Activated naive CD4-positive, alpha-beta T cell treated with anti-CD3 and anti-CD28 coated beads, Interleukin-2, amount 50 U/mL, for 72 hours (primary cell): Measurements from ENCODE around the gene SLCO3A1. TPM values are rescaled to one million over a fixed set of nuclear protein-coding genes. Genes with fewer than 3 reads are reported as not detected.

Experiments used
- ATAC-seq, 2 donors: fragments of 150-1000 bp; cut with Tn5 transposase; 2 replicates each; pipeline ENCODE4 v1.10.0; 2021; ENCODE audit warnings: mild to moderate bottlenecking in 2 of 2, moderate library complexity in 2 of 2
- DNase-seq, 2 donors: peaks; one replicate each; pipeline ENCODE4 v3.0.0; 2021 to 2022; ENCODE audit warnings: low spot score in 2 of 2
- H3K27ac Mint-ChIP-seq, 2 donors: one replicate each; pipeline ENCODE4 v1.8.0; 2022; ENCODE audit warnings: mild to moderate bottlenecking in 2 of 2, mixed read lengths in 2 of 2
- H3K36me3 Mint-ChIP-seq, 2 donors: one replicate each; pipeline ENCODE4 v1.8.0; 2022; ENCODE audit warnings: mixed read lengths in 2 of 2
- H3K9me3 Mint-ChIP-seq, 2 donors: one replicate each; pipeline ENCODE4 v1.8.0; 2022; ENCODE audit warnings: mixed read lengths in 2 of 2
- total RNA-seq, 2 donors: library from RNA; stranded (reverse); gene quantifications; one replicate each; pipeline ENCODE4 v1.2.3, GENCODE V29; 2022

SLCO3A1 gene
- total RNA-seq, 2 donors from 2014 or later = 3.2 to 3.9 TPM

DNA sequence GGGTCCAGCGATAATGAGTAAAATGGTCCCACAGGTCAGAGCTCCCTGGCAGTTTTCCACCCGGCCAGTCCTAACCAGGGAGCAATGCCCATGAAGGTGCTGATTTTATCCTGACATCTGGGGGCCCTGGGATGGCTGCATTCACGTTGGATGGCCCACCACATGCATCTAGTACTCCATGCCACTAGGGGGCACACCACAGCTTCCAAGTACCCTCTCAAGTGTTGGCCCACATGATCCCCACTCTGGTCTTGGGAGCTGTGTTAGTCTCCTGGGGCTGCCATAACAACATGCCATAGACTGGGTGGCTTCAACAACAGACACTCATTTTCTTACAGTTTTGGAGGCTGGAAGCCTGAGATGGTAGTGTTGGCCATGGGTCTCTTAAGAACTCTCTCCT, 225.5 kb downstream of the SLCO3A1 start:
- H3K36me3 Mint-ChIP-seq = no peaks in the 10 kb centered on the region
- H3K9me3 Mint-ChIP-seq = no peaks in the 10 kb centered on the region
- ATAC-seq (peak; percentile 35 to 40), DNase-seq (no peak)
- H3K27ac Mint-ChIP-seq = no peak overlapping the region

DNA sequence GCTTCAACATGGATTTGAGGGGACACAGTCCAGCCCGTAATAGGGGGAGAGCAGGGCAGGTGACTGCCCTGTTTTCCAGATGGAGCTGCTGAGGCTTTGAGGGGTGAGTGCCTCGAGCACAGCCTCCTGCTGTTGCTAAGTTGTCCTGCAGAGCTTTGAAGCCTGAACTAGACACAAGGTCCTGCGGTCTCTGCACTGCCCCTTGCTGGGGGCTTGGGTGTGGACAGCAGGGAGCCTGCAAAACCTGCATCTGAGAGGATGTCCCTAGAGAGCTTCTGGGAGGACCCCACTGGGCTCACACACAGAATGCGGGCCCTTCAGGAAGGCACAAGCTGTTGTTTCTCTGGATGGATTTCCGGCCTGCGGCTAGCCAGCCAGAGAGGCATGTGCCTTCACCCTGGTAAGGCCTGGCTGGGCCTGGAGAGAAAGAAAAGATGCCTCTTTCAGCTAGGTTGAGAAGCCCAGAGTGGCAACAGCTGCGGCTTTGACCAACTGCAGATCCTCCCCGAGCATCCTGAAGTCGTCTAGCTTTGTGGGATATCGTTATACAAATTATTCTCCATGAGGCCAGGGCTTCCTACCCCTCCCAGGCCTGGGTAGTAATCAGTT, 226.2 kb downstream of the SLCO3A1 start:
- DNase-seq (no peak), ATAC-seq (no peak)
- Mint-ChIP-seq H3K9me3 (no peaks in the 10 kb centered on the region), H3K36me3 (no peaks in the 10 kb centered on the region), H3K27ac (peak overlapping the region in 1 of 2 donors; percentile 50)

- no peaks in the 10 kb centered on the region for H3K9me3 Mint-ChIP-seq
- H3K36me3 Mint-ChIP-seq = no peaks in the 10 kb centered on the region
- ATAC-seq (peak; percentile 61 to 68), DNase-seq (peak in 1 of 2 donors; percentile 60)
- H3K27ac Mint-ChIP-seq = no peak overlapping the region
Observed at GRCh38 chr15:92082006-92082843, 228.7 kb downstream of the SLCO3A1 start.

DNA sequence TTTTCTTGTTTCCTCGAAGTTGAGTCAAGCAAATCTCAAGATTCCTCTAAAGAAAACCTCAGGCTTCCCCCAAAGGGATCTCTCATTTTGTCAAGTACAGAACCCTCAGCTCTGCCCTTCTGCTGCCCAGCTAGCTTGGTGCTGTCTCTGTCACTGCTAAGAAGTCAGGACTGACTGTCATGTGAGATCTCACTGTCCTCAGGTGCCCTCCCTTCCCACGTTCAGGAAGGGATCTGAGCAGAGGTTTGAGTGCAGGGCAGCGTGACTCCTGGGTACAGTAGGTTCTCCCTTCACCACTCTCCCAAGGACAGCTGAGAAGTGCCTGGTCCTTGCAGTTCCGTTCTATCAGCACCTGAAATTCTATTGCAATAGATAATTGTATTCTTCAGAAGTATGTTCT, 229.7 kb downstream of the SLCO3A1 start:
- DNase-seq (no peak), ATAC-seq (no peak)
- Mint-ChIP-seq H3K36me3 (no peaks in the 10 kb centered on the region), H3K9me3 (no peaks in the 10 kb centered on the region), H3K27ac (no peak overlapping the region)

GRCh38 chr15:92087211-92087610, 233.7 kb downstream of the SLCO3A1 start:
- no peaks in the 10 kb centered on the region for H3K36me3 Mint-ChIP-seq
- no peak overlapping the region for H3K27ac Mint-ChIP-seq
- H3K9me3 Mint-ChIP-seq = no peaks in the 10 kb centered on the region
- no peak for ATAC-seq
- no peak for DNase-seq

- H3K27ac Mint-ChIP-seq = no peak overlapping the region
- peak in 1 of 2 donors; percentile 24 for DNase-seq
Observed at GRCh38 chr15:92091155-92091734, 237.7 kb downstream of the SLCO3A1 start.

DNA sequence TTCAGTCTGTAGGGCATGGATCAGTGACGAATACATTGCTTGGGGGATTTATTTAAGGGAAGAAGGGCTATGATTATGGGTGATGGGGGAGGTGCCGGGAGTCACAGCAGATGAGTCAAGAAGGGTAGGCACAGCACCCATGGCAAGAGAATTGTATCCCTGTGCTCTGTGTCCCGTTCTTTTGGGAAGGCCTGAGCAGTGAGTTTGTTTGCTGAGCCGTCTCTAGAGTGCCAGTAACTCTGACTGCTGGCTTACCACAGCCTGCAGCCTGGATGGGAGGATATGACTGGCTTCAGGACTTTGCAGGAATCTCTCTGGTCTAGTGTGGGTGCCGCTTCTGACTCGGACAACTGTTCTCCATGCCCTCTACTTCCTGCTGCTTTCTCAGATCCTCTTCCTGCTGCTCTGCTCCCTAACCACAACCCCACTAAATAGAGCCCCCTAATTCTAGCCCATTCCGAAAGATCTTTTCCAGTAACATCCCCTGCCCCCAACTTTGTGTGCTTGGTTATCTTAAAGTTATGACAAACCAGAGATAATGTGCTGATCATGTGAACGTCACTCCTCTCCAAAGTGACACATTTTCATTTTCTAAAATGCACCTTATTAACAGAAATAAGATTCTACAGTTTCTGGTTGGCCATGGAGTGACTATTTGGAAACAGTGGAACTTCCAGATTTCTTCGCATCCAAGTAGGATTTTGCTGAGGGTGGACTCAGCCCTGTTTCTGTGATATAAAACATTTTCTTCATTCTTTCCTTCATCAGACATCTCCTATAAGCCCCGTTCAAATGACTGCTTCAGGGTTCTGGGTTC, 239.0 kb downstream of the SLCO3A1 start:
- H3K9me3 Mint-ChIP-seq = no peaks in the 10 kb centered on the region
- no peak for ATAC-seq
- DNase-seq = no peak
- H3K27ac Mint-ChIP-seq = no peak overlapping the region
- no peaks in the 10 kb centered on the region for H3K36me3 Mint-ChIP-seq

More at GRCh38 chr15:92091155-92091734, 237.7 kb downstream of the SLCO3A1 start:
- Mint-ChIP-seq H3K9me3 (no peaks in the 10 kb centered on the region), H3K36me3 (no peaks in the 10 kb centered on the region)
- no peak for ATAC-seq

- no peaks in the 10 kb centered on the region for H3K9me3 Mint-ChIP-seq
- peak overlapping the region in 1 of 2 donors; percentile 13 for H3K27ac Mint-ChIP-seq
- ATAC-seq (peak; percentile 25 to 74), DNase-seq (no peak)
- no peaks in the 10 kb centered on the region for H3K36me3 Mint-ChIP-seq
Observed at GRCh38 chr15:92095693-92096092, 242.2 kb downstream of the SLCO3A1 start.

DNA sequence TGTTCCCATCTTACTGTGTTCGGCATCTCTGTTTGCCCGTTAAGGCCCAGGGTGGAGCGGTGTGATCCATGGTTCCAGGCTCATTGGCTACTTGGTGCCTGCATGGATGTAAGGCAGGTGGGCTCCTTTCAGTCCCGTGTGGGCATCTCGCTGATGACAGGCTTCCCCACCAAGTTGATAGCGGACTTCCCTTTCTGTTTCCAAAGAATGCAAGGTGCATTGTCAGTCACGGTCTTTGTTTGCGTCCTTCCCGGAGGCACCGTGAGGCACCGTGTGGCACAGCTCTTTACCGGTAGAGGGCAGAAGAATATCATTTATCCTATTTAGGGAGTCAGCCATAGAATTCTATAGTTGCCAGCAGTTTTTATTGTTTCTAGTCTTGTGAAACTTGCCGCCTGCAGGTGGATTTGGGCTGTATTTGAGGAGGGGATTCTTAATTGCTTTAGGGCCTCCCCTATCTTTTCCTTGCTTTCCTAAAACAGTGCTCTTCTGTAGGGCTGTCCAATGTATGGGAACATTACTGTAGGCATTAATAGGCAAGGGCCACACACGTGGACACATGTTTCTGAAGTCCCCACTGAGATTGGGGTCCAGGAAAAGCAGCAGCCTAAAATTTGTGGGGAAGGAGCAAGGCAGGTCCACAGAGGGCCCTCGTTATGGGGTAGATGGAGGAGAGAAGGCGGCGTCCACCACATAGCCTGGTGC, 244.1 kb downstream of the SLCO3A1 start:
- H3K9me3 Mint-ChIP-seq = no peaks in the 10 kb centered on the region
- peak overlapping the region; percentile 3 to 26 for H3K27ac Mint-ChIP-seq
- DNase-seq (peak in 1 of 2 donors; percentile 59), ATAC-seq (peak; percentile 69 to 83)
- peaks cover 0 to 7% of the 10 kb centered on the region in 2 donors for H3K36me3 Mint-ChIP-seq

DNA sequence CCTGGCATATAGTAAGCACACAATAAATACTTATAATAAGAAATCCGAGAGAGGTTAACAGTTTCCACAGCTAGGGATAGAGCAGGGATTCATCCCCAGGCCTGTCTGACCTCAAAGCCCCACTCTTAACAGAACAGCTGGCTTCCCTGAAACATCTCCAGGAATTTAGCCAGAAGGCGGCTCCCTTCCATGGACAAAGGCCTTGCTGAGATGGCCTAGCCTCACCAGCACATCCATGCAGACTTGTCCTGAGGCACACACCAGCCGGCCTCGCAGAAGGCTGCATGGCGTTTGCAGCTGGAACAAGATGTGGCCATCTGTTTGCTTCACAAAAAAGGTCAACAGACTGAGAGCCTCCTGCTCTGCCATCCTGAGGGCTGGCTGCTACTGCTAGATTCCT, 245.4 kb downstream of the SLCO3A1 start:
- ATAC-seq = no peak
- H3K36me3 Mint-ChIP-seq = peaks cover 0 to 7% of the 10 kb centered on the region in 2 donors
- no peak overlapping the region for H3K27ac Mint-ChIP-seq
- no peaks in the 10 kb centered on the region for H3K9me3 Mint-ChIP-seq
- DNase-seq = no peak

DNA sequence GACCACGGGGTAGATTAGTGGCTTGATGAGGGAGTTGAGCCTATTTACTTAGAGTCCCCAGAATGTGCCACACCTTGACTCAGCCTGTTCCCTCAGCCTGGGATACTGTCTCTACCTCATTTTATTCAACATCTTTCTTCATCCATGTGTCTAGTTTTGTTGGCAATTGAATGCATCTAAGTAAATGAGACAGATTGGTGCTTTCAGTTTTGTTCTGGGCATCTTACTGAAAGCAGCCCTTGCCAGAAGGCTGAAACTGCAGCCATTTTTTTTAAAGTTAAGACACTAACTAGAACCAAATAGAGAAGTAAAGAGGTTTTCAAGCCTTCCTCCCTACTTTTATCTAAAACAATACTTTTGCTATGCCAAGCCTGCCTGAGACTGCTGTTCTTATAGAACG, 246.8 kb downstream of the SLCO3A1 start:
- ATAC-seq (no peak), DNase-seq (no peak)
- H3K27ac Mint-ChIP-seq = no peak overlapping the region
- H3K9me3 Mint-ChIP-seq = no peaks in the 10 kb centered on the region
- H3K36me3 Mint-ChIP-seq = peaks cover 0 to 7% of the 10 kb centered on the region in 2 donors

DNA sequence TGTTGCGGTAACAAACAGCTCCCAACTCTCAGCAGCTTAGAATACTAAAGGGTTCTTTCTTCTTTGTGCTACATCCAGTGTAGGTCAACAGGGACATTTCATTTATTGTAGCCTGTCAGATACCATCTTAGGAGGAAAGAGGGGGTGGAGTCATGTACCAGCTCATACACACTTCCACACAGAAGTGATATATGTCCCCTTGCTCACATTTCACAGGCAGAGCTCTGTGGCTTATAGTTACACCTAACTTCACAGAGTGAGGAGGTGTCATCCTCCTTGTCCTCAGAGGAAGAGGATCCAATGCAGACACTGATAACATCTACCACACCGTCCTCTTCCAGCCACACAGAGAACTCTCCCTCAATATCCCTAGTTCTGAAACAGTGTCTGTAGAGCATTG, 247.2 kb downstream of the SLCO3A1 start:
- no peak overlapping the region for H3K27ac Mint-ChIP-seq
- no peak for ATAC-seq
- no peak for DNase-seq
- H3K9me3 Mint-ChIP-seq = no peaks in the 10 kb centered on the region
- H3K36me3 Mint-ChIP-seq = peaks cover 0 to 7% of the 10 kb centered on the region in 2 donors

- DNase-seq (no peak), ATAC-seq (no peak)
- Mint-ChIP-seq H3K27ac (peak overlapping the region; percentile 42 to 66), H3K9me3 (no peaks in the 10 kb centered on the region), H3K36me3 (peaks cover 0 to 7% of the 10 kb centered on the region in 2 donors)
Observed at GRCh38 chr15:92101708-92102394, 248.3 kb downstream of the SLCO3A1 start.

DNA sequence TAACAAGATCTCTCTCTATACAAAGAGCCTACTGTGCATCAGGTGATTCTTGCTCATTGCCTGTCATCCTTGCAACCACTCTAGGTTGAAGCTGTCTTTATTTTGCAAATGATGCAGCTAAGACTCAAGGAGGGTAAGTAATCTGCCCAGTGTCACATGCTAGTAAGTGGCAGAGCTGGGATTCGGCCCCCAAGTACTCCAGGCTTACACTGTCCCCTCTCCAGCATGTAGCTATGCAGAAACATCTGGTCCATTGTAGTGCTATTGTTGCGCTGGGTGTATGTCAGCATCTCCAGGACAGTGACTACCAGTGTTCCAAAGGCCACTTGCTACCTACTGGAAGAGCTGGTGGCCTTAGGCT, 248.9 kb downstream of the SLCO3A1 start:
- ATAC-seq = no peak
- DNase-seq = no peak
- H3K36me3 Mint-ChIP-seq = peaks cover 0 to 7% of the 10 kb centered on the region in 2 donors
- H3K27ac Mint-ChIP-seq = peak overlapping the region; percentile 42 to 66
- H3K9me3 Mint-ChIP-seq = no peaks in the 10 kb centered on the region

DNA sequence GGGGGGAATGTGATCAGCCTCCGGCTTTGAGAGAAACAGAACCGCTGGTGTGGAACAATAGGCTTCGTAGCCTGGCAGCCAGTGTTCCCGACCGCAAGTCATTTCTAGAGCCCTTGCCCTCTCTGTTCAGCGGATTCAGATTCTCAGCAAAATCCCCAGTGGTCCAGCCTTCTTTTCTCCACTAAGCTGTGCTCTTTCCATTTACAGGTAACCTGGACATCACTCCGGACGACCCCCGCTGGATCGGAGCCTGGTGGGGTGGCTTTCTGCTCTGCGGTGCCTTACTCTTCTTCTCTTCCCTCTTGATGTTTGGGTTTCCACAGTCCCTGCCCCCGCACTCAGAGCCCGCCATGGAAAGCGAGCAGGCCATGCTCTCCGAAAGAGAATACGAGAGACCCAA, 250.6 kb downstream of the SLCO3A1 start:
- ATAC-seq = no peak
- Mint-ChIP-seq H3K9me3 (no peaks in the 10 kb centered on the region), H3K27ac (no peak overlapping the region), H3K36me3 (peaks cover 0 to 7% of the 10 kb centered on the region in 2 donors)
- no peak for DNase-seq

DNA sequence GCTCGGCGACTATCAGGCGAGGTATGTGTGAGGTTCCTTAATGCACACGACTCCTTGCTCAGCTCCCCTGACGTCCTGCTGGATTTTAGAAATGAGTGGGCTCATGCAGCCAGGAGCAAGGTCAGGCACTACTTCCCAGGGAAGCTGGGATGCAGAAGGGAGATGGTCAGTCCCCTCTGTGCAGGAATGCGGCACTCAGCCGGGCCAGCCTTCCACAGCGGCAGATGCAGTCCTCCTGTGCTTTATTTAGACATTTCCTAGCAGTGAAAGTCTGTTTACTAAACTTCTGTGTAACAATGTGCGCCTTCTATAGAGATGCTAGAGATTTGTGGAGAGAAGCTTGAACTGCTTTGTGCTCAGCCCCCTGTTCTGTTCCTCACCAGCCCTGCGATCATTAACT, 252.1 kb downstream of the SLCO3A1 start:
- no peak overlapping the region for H3K27ac Mint-ChIP-seq
- H3K9me3 Mint-ChIP-seq = no peaks in the 10 kb centered on the region
- ATAC-seq = no peak
- H3K36me3 Mint-ChIP-seq = peaks cover 0 to 7% of the 10 kb centered on the region in 2 donors
- no peak for DNase-seq
